Esophagus squamous epithelium (tissue), 4 donors: Measurements from ENCODE around the gene LRRC28.

ENCODE experiments used
- CTCF ChIP-seq, 6 experiments: fragments of 450-650 bp in 4 of 6; fragments of 200-600 bp in 2 of 6; sonication (generic) in 2 of 6; IDR thresholded peaks; one replicate each; pipeline ENCODE4 v1.5.1; 2016 to 2019; ENCODE audit warnings: antibody characterized with exemption in 6 of 6, mild to moderate bottlenecking in 4 of 6, moderate library complexity in 4 of 6
- POLR2A ChIP-seq, 4 donors: fragments of 450-650 bp; IDR thresholded peaks; one replicate each; pipeline ENCODE4 v1.6.1; 2017; ENCODE audit warnings: antibody characterized with exemption in 4 of 4, mild to moderate bottlenecking in 4 of 4, moderate library complexity in 3 of 4

DNA sequence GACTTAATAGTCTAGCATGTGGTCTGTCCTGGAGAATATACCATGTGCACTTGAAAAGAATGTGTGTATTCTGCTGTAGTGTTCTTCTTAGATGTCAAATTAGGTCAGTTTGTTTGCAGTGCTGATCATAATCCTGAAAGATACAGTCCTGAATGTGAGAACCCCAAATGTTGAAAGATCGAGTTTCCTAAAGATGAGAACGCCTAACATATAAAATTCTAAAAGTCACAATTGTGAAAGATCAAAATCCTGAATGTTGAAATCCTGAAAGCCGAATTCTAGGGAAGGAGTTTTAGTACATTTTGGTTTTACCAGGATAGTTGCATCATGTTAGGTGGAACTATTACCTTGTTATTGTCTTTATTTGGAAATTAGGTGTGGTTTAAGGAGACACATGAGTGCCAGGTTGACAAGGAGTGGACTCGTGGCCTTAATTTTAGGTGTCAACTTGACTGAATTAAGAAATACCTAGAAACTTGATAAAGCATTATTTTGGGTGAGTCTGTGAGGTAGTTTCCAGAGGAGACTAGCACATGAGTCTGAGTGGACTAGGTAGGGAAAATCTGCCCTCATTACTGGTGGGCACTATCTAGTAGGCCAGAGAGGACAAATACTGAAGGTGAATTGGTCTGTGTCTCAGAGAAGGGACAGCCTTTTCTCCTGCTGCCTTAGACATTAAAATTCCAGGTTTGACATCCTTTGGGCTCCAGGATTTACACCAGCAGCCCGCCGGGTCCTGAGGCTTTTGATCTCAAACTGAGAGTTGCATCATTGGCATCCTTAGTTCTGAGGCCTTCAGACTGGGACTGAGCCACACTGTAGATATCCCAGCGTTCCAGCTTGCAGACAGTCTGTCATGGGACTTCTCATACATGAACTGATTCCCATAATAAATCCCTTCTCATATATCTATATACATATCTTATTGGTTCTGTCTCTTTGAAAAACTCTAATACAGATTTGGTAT lies 77.1 kb downstream of the LRRC28 start:
- TF ChIP-seq CTCF (IDR thresholded peaks at IDR 0.05) = no peak
- TF ChIP-seq POLR2A (IDR thresholded peaks at IDR 0.05) = no peak
